LNCaP clone FGC (cell line): ENCODE data around the gene KNOP1.
"Not testable (repeated sequence)": the region's sequence is repeated elsewhere in the genome, so short reads cannot be mapped to it uniquely, and the experiment has no call there.

Source experiments
- DNase-seq: peaks from one replicate; pipeline ENCODE4 v3.0.0-alpha.2; 2011; ENCODE audit warnings: low read depth
- H3K4me3 ChIP-seq: 2 replicates; pipeline ENCODE4 v1.5.1; 2011; ENCODE audit warnings: mild to moderate bottlenecking, low read depth, low read length, control low read depth
- TF ChIP-seq, protein P1 (sequence below): IDR thresholded peaks from 2 replicates; pipeline ENCODE4 v1.5.1; 2012; ENCODE audit warnings: mild to moderate bottlenecking; ENCODE audit not compliant: control insufficient read depth, insufficient read depth; ENCODE audit errors: extremely low read depth

KNOP1 gene

DNA sequence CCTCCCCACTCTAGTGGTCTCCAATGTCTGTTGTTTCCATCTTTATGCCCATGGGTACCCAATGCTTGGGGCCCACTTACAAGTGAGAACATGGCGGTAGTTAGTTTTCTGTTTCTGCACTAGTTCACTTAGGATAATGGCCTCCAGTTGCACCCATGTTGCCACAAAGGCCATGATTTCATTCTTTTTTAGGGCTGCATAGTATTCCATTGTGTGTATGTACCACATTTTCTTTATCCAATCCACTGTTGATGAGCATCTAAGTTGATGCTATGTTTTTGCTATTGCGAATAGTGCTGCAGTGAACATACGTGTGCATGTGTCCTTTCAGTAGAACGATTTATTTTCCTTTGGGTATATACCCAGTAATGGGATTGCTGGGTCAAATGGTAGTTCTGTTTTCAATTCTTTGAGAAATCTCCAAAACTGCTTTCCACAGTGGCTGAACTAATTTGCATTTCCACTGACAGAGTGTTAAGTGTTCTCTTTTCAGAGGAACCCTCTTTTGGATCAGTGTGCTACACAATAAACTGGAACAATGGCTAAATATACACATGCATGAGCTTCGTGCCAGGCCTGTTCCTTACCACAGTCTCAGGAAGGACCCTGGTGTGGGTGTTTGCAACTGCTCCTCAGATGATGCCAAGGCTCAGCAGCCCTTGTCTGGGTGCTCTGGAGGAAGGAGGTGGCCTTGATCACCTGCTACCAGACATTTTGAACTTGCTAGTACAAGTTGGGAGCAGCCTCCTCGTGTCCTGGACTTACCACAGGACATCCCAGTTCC is 34.4 kb downstream of the KNOP1 start:
- DNase-seq = no peak
- TF ChIP-seq, protein P1, sequence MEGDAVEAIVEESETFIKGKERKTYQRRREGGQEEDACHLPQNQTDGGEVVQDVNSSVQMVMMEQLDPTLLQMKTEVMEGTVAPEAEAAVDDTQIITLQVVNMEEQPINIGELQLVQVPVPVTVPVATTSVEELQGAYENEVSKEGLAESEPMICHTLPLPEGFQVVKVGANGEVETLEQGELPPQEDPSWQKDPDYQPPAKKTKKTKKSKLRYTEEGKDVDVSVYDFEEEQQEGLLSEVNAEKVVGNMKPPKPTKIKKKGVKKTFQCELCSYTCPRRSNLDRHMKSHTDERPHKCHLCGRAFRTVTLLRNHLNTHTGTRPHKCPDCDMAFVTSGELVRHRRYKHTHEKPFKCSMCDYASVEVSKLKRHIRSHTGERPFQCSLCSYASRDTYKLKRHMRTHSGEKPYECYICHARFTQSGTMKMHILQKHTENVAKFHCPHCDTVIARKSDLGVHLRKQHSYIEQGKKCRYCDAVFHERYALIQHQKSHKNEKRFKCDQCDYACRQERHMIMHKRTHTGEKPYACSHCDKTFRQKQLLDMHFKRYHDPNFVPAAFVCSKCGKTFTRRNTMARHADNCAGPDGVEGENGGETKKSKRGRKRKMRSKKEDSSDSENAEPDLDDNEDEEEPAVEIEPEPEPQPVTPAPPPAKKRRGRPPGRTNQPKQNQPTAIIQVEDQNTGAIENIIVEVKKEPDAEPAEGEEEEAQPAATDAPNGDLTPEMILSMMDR = no peak
- no peak overlapping the region for H3K4me3 ChIP-seq

DNA sequence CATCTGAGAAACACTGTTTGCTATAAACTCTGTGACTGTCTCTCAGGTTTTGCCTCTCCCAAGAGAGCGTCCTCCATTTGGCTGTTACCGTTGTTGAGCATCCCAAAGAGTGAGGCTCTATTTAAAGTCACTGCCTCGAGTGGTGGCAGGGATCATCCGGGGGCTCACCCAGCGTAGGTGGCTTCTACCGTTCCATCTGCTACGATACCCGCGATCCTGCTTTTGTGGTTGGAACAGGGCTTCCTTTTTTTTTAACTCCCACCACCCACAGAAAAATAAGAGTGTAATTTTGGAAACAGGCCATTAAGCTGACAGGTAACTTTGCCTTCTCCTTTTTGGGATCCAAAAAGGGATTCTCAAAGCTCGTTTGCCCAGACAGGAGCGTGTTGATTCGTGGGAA is 36.4 kb downstream of the KNOP1 start:
- TF ChIP-seq, protein P1 = no peak
- H3K4me3 ChIP-seq = no peak overlapping the region
- DNase-seq = no peak

DNA sequence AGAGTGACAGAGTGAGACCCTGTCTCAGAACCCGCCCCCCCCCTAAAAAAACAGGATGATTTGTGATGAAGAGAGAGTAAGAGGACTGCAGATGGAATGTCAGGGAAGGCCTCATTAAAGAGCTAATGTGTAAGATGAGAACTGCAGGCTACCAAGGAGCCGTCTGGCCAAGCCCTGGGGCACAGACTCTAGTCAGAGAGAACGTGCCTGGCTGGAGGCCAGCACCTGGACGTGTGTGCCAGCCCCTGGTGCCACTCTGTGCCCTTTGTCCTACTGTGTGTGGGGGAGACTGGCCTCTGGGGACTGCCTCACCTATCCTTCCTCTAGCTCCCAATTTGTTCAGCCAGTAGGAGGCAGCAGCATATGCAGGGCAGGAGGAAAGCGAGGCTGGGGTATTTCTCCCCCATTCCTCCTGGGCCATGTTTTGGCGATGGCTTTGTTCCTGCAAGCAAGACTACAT is 37.1 kb downstream of the KNOP1 start:
- TF ChIP-seq, protein P1 = no peak
- DNase-seq = no peak
- no peak overlapping the region for H3K4me3 ChIP-seq

DNA sequence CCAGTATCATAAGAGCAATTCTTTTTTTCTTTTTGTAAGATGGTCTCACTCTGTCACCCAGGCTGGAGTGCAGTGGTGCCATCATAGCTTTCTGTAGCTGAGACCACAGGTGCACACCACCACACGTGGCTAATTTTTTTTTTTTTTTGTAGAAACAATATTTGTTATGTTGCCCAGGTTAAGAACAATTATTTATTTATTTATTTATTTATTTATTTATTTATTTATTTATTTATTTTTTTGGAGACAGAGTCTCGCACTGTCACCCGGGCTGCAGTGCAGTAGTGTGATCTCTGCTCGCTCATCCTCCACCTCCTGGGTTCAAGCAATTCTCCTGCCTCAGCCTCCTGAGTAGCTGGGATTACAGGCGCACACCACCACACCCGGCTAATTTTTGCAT is 38.7 kb downstream of the KNOP1 start:
- H3K4me3 ChIP-seq, DNase-seq: not testable (repeated sequence)

DNA sequence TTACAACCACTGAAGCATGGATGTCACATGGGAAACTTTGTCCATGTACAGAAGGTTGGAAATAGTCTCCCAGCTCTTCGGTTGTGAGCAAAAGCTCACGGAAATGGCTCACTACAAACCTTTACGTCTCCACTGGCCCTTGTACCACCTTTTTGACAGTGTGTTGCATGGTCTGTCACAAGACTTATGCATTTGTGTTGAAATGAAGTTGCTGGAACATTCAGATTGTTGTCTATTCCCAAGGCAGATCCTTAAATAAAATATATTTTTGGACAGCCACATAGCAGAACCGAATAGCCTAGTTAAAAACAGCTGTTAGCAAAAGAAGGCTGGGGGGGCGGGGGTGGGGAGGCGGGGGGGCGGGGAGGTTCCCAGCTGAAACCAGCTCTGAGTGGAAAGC is 39.2 kb downstream of the KNOP1 start:
- TF ChIP-seq, protein P1 = no peak
- DNase-seq = no peak
- no peak overlapping the region for H3K4me3 ChIP-seq

DNA sequence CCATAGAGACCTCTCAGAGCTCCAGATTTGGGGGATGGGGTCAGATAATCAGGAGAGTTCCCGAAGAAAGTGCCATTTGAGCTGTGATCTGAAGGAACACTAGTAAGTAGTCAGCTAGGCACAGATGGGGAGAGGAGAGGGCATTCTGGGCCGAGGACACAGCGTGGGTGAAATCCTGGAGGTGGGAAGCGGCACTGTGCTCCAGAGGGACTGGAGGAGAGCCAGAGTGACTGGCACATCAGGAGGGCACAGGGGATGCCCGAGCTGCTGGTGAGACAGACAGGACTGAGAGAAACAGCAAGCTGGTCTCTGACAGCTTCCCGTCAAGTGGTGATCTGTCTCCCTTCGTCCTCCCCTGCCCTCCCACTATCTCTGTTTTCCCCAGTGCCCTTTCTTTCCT is 40.6 kb downstream of the KNOP1 start:
- no peak for DNase-seq
- H3K4me3 ChIP-seq = no peak overlapping the region
- TF ChIP-seq, protein P1 = no peak

DNA sequence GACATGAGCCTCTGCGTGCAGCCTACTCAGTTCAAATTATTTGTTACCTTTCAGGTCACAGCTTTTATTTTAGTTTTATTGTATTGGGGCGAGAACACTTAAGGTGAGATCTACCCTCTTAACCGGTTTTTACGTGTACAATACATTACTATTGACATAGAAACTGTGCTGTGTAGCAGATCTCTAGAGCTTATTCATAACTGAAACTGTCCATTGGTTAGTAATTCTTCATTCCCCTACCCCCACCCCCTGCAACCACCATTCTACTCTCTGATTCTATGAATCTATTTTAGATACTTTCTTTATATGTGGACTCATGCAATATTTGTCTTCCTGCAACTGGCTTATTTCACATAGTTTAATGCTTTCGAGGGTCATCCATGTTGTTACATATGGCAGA is 43.5 kb downstream of the KNOP1 start:
- H3K4me3 ChIP-seq = no peak overlapping the region
- no peak for DNase-seq
- TF ChIP-seq, protein P1 = no peak
